Omental fat pad (tissue), 4 donors: ENCODE results near the gene TMEM120B. TPM values are rescaled to one million over a fixed set of nuclear protein-coding genes. Genes with fewer than 3 reads are reported as not detected.

Experiments
- ATAC-seq: fragments of 150-250 bp; one replicate; pipeline ENCODE4 v1.9.1; 2016; ENCODE audit warnings: mild to moderate bottlenecking, moderate library complexity; ENCODE audit not compliant: low FRiP score
- DNase-seq: peaks from one replicate; pipeline ENCODE4 v3.0.0-alpha.2; 2019; ENCODE audit warnings: low spot score
- CTCF ChIP-seq, 3 donors: fragments of 450-650 bp; IDR thresholded peaks; one replicate each; pipeline ENCODE4 v1.5.1; 2016 to 2017; ENCODE audit warnings: antibody characterized with exemption in 3 of 3, mild to moderate bottlenecking in 3 of 3, moderate library complexity in 2 of 3
- total RNA-seq, 4 donors: library from RNA; depleted of rRNA; stranded (reverse); fragments of >200 nt; gene quantifications; one replicate each; pipeline ENCODE4 v1.1.0, GENCODE V29; 2016

The TMEM120B gene
- total RNA-seq, 4 donors from 2014 or later: 4.9 to 10.7 (median 5.7) TPM

- DNase-seq: no peak
- no peak for ATAC-seq
- TF ChIP-seq CTCF (IDR thresholded peaks at IDR 0.05): no peak
Measured at GRCh38 chr12:121799156-121799841, 86.7 kb downstream of the TMEM120B start.

GRCh38 chr12:121799842-121800693, 87.5 kb downstream of the TMEM120B start:
- no peak for TF ChIP-seq CTCF (IDR thresholded peaks at IDR 0.05)
- peak; percentile 58 for ATAC-seq
- peak; percentile 78 for DNase-seq

GRCh38 chr12:121800694-121801594, 88.4 kb downstream of the TMEM120B start:
- ATAC-seq (no peak), DNase-seq (no peak)
- TF ChIP-seq CTCF (IDR thresholded peaks at IDR 0.05): no peak

GRCh38 chr12:121801595-121802484, 89.3 kb downstream of the TMEM120B start:
- ATAC-seq (no peak), DNase-seq (no peak)
- no peak for TF ChIP-seq CTCF (IDR thresholded peaks at IDR 0.05)

- ATAC-seq (no peak), DNase-seq (no peak)
- no peak for TF ChIP-seq CTCF (IDR thresholded peaks at IDR 0.05)
Measured at GRCh38 chr12:121802485-121802842, 89.9 kb downstream of the TMEM120B start.
